DND-41 (cell line): ENCODE data around the gene CCL27.

Source experiments
- ATAC-seq: fragments of 200-7000 bp; cut with Tn5 transposase; 3 replicates; pipeline ENCODE4 v1.9.1; 2021; ENCODE audit warnings: low read depth; ENCODE audit not compliant: insufficient read depth
- DNase-seq: peaks from one replicate; pipeline ENCODE4 v3.0.0-alpha.2; 2020
- H2AFZ ChIP-seq: 2 replicates; pipeline ENCODE4 v1.6.0; 2012; ENCODE audit warnings: low read depth, low read length
- H3K27ac ChIP-seq: 2 replicates; pipeline ENCODE4 v1.5.1; 2012; ENCODE audit warnings: low read length, inconsistent platforms
- H3K27me3 ChIP-seq: fragments of 200-600 bp; sonication (generic); 2 replicates; pipeline ENCODE4 v1.6.0; 2012; ENCODE audit warnings: low read length, mild to moderate bottlenecking, inconsistent platforms; ENCODE audit not compliant: insufficient read depth, poor library complexity
- H3K36me3 ChIP-seq: 2 replicates; pipeline ENCODE4 v1.5.1; 2012; ENCODE audit warnings: low read length, inconsistent platforms; ENCODE audit not compliant: insufficient read depth
- H3K4me1 ChIP-seq: 2 replicates; pipeline ENCODE4 v1.5.1; 2012; ENCODE audit warnings: mild to moderate bottlenecking, low read length; ENCODE audit not compliant: insufficient read depth
- H3K4me2 ChIP-seq: 2 replicates; pipeline ENCODE4 v1.6.0; 2012; ENCODE audit warnings: mild to moderate bottlenecking, moderate library complexity, low read length, inconsistent platforms; ENCODE audit not compliant: insufficient read depth
- H3K4me3 ChIP-seq, 2 experiments: fragments of 200-600 bp in 1 of 2; shearing (Covaris generic) in 1 of 2; 2 replicates each; pipeline ENCODE4 v1.5.1; 2012 to 2016; ENCODE audit warnings: inconsistent platforms in 2 of 2, low read length in 2 of 2, mild to moderate bottlenecking in 2 of 2, low read depth in 1 of 2, moderate library complexity in 1 of 2
- H3K79me2 ChIP-seq: 2 replicates; pipeline ENCODE4 v1.6.0; 2012; ENCODE audit warnings: low read length, inconsistent platforms; ENCODE audit not compliant: insufficient read depth
- H3K9ac ChIP-seq: 2 replicates; pipeline ENCODE4 v1.6.0; 2012; ENCODE audit warnings: low read depth, mild to moderate bottlenecking, inconsistent platforms, low read length, moderate library complexity
- H3K9me3 ChIP-seq: 2 replicates; pipeline ENCODE4 v1.5.1; 2012; ENCODE audit warnings: low read length, moderate library complexity, mild to moderate bottlenecking, inconsistent platforms; ENCODE audit not compliant: insufficient read depth, severe bottlenecking
- H4K20me1 ChIP-seq: 2 replicates; pipeline ENCODE4 v1.6.0; 2012; ENCODE audit warnings: low read length; ENCODE audit not compliant: insufficient read depth
- CTCF ChIP-seq: IDR thresholded peaks from 2 replicates; pipeline ENCODE4 v1.5.1; 2012; ENCODE audit warnings: borderline replicate concordance, low read length, moderate library complexity, mild to moderate bottlenecking; ENCODE audit not compliant: poor library complexity, severe bottlenecking; ENCODE audit errors: extremely low read depth
- EZH2 ChIP-seq: IDR thresholded peaks from 3 replicates; pipeline ENCODE4 v1.6.1; 2012; ENCODE audit warnings: borderline replicate concordance, low read depth, mild to moderate bottlenecking, moderate library complexity, low read length, inconsistent platforms; ENCODE audit not compliant: severe bottlenecking

The CCL27 gene

DNA sequence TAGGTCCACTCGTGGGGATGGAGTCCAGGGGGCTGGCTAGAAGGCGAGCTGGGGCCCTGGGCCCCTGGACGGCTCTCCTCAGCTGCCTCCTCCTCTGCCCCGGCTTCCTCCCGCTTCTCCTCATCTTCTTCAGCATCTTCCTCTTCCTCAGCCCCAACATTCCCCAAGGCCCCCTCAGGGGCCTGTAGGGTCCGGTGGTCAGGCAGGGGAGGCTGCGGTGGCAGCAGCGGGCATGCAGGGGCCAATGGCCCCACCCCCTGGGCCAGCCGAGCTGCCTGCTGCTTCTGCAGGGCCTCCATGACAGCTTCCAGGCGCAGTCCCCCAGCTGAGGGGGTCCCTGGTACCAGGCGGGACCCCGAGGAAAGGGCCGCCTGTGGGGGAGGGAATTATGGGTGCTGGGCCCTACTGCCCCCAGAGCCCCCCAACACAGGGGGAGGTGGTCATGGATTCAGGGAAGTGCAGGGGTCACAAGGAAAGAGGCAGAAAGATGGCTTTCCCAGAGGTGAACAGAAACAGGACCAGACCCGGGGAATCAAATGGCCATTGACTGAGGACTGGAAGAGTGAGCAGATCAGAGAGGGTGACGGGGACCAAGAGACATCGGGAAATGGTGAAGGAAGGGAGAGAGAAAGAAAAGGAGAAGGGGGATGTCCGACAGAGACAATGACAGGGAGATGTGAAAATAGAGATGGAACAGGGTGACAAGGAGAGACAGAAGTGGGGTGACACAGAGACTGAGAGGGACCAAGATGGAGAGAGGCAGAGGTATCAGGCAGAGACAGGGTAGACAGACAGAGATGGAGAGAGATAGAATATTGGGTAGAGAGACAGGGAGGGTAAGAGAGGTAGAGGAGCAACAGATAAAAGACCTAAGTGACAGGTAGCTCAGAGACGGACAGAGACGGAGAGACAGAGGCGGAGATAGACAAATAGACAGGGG lies 34.5 kb downstream of the CCL27 start:
- H3K27ac ChIP-seq, result no peak overlapping the region
- DNase-seq (no peak), ATAC-seq (no peak)
- no peaks in the 10 kb centered on the region for H4K20me1 ChIP-seq
- no peaks in the 10 kb centered on the region for H3K4me1 ChIP-seq
- H3K9ac ChIP-seq, result no peak overlapping the region
- H3K36me3 ChIP-seq, result no peaks in the 10 kb centered on the region
- H3K9me3 ChIP-seq, result no peaks in the 10 kb centered on the region
- TF ChIP-seq CTCF, result no peak
- no peak for TF ChIP-seq EZH2
- no peak overlapping the region for H3K4me2 ChIP-seq
- H3K4me3 ChIP-seq, result no peak overlapping the region
- H3K27me3 ChIP-seq, result peaks cover 25% of the 10 kb centered on the region
- H3K79me2 ChIP-seq, result no peaks in the 10 kb centered on the region
- no peak overlapping the region for H2AFZ ChIP-seq

DNA sequence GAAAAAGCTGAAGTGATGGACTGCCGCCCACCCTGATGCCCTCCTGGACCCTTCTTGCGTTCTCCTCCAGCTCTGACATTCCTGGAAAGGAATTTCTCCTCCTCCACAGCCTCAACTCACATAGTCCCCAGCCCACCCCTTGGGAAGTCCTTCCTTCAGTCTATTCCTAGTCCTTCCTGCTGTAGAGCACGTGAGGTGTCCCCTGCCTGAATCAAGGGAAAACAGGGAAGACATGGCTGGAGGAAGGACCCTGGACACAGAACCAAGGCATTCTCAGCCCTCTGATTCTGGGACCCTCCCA lies 37.3 kb downstream of the CCL27 start:
- no peak for ATAC-seq
- no peak overlapping the region for H2AFZ ChIP-seq
- TF ChIP-seq CTCF (no peak), EZH2 (no peak)
- no peak overlapping the region for H3K4me2 ChIP-seq
- no peak overlapping the region for H3K9ac ChIP-seq
- H3K36me3 ChIP-seq, result no peaks in the 10 kb centered on the region
- no peak overlapping the region for H3K27ac ChIP-seq
- no peaks in the 10 kb centered on the region for H4K20me1 ChIP-seq
- H3K4me3 ChIP-seq, result no peak overlapping the region
- H3K9me3 ChIP-seq, result peaks cover 4% of the 10 kb centered on the region
- DNase-seq, result no peak
- H3K27me3 ChIP-seq, result peaks cover 22% of the 10 kb centered on the region
- peaks cover 7% of the 10 kb centered on the region for H3K4me1 ChIP-seq
- peaks cover 1% of the 10 kb centered on the region for H3K79me2 ChIP-seq

DNA sequence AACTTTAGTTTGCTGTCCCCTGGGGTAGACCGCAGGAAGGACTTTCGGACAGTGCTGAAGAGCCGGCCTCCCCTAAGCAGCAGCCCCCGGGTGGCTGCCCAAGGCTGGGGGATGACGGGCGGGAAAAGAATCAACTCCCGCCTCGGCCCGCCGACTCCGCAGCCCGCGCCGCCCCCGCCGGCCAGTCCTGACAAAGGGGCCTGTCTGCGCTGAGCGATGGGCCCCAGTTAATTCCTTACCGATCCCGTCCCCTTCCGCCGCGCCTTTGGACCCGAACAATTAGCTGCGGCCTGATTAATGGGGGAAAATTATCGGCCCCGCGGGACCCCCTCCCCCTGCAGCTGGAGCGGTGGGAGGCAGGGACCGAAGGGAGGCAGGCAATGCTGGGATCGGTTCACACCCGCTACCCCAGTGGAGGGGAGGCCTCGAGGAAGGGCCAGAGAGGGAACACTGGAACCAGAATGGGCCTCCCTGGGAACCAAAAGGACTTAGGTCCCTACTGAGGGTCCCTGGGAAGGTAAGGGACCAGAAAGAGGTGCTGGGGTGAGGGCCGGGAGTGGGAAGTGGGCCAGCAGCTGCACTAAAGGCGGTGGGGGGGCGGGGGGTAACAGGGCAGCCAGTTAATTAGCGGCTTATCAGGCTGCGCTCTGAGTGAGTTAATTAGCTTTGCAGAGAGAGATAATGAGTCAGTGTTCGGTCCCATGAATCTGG lies 37.8 kb downstream of the CCL27 start:
- H3K9me3 ChIP-seq, result peaks cover 4% of the 10 kb centered on the region
- H3K79me2 ChIP-seq, result peaks cover 6% of the 10 kb centered on the region
- no peak for ATAC-seq
- peaks cover 20% of the 10 kb centered on the region for H3K27me3 ChIP-seq
- no peak for DNase-seq
- H4K20me1 ChIP-seq, result no peaks in the 10 kb centered on the region
- H3K4me1 ChIP-seq, result peaks cover 10% of the 10 kb centered on the region
- no peaks in the 10 kb centered on the region for H3K36me3 ChIP-seq
- no peak overlapping the region for H3K4me3 ChIP-seq
- H3K4me2 ChIP-seq, result no peak overlapping the region
- H3K27ac ChIP-seq, result no peak overlapping the region
- H3K9ac ChIP-seq, result no peak overlapping the region
- TF ChIP-seq EZH2, result no peak
- TF ChIP-seq CTCF, result no peak
- no peak overlapping the region for H2AFZ ChIP-seq
